HG02678 (cell line): ENCODE results near the gene TCAP.

Experiments used
- ATAC-seq: cut with Tn5 transposase; IDR thresholded peaks from one replicate; pipeline ENCODE4 v1.9.1; 2021; ENCODE audit warnings: mild to moderate bottlenecking, moderate library complexity; ENCODE audit not compliant: unreplicated experiment

Gene TCAP

GRCh38 chr17:39666231-39666600, 1.1 kb downstream of the TCAP start:
- no peak for ATAC-seq

GRCh38 chr17:39666601-39667261, 1.6 kb downstream of the TCAP start:
- no peak for ATAC-seq

- ATAC-seq, result no peak
These were observed 2.3 kb downstream of the TCAP start for GRCh38 chr17:39667262-39667944.

GRCh38 chr17:39667945-39668924, 3.1 kb downstream of the TCAP start, which contains the start of gene PNMT:
Gene PNMT (plus strand): TSS chr17:39668453. CDS start chr17:39668476, 23 bp downstream.
- peak; percentile 40 for ATAC-seq

GRCh38 chr17:39669897-39670735, 5.0 kb downstream of the TCAP start:
- no peak for ATAC-seq

GRCh38 chr17:39670746-39671145, 5.6 kb downstream of the TCAP start:
- ATAC-seq, result no peak

GRCh38 chr17:39671651-39672521, 6.7 kb downstream of the TCAP start:
- no peak for ATAC-seq

- ATAC-seq, result no peak
These were observed 7.6 kb downstream of the TCAP start for GRCh38 chr17:39672522-39673334.

- no peak for ATAC-seq
These were observed 8.4 kb downstream of the TCAP start for GRCh38 chr17:39673335-39674081.

- ATAC-seq, result no peak
These were observed 9.0 kb downstream of the TCAP start for GRCh38 chr17:39674179-39674578.

- ATAC-seq, result no peak
These were observed 9.7 kb downstream of the TCAP start for GRCh38 chr17:39674702-39675389.

GRCh38 chr17:39675390-39676082, 10.4 kb downstream of the TCAP start:
- no peak for ATAC-seq

GRCh38 chr17:39676198-39676819, 11.2 kb downstream of the TCAP start:
- ATAC-seq, result no peak

- no peak for ATAC-seq
These were observed 11.9 kb downstream of the TCAP start for GRCh38 chr17:39677072-39677471.

- no peak for ATAC-seq
These were observed 12.6 kb downstream of the TCAP start for GRCh38 chr17:39677542-39678339.
